Activated T-cell treated with anti-CD3 and anti-CD28 coated beads, Interleukin-2, amount 50 U/mL, for 72 hours (primary cell): ENCODE results near the gene MBD3L2. TPM values are rescaled to one million over a fixed set of nuclear protein-coding genes. Genes with fewer than 3 reads are reported as not detected.
"Not testable (repeated sequence)": the region's sequence is repeated elsewhere in the genome, so short reads cannot be mapped to it uniquely, and the experiment has no call there.

Experiments used
- ATAC-seq, 2 donors: fragments of 150-1000 bp; cut with Tn5 transposase; replicated peaks in 1 of 2; 2 replicates each; pipeline ENCODE4 v1.10.0; 2021; ENCODE audit warnings: moderate library complexity in 2 of 2, mild to moderate bottlenecking in 1 of 2
- DNase-seq, 2 donors: peaks; one replicate each; pipeline ENCODE4 v3.0.0; 2021 to 2022; ENCODE audit warnings: mixed read lengths in 1 of 2
- H3K27ac Mint-ChIP-seq: one replicate; pipeline ENCODE4 v1.8.0; 2022; ENCODE audit warnings: mild to moderate bottlenecking, moderate library complexity, mixed read lengths
- H3K27me3 Mint-ChIP-seq: one replicate; pipeline ENCODE4 v1.8.0; 2022; ENCODE audit warnings: low read depth, mixed read lengths
- H3K36me3 Mint-ChIP-seq, 2 donors: one replicate each; pipeline ENCODE4 v1.8.0; 2022; ENCODE audit warnings: mixed read lengths in 2 of 2, mild to moderate bottlenecking in 1 of 2; ENCODE audit not compliant: insufficient read depth in 2 of 2
- H3K4me1 Mint-ChIP-seq: one replicate; pipeline ENCODE4 v1.8.0; 2022; ENCODE audit warnings: low read depth, mixed read lengths
- H3K4me3 Mint-ChIP-seq, 2 donors: one replicate each; pipeline ENCODE4 v1.8.0; 2022; ENCODE audit warnings: mild to moderate bottlenecking in 2 of 2, mixed read lengths in 2 of 2, moderate library complexity in 2 of 2
- H3K9me3 Mint-ChIP-seq, 2 donors: one replicate each; pipeline ENCODE4 v1.8.0; 2022; ENCODE audit warnings: mixed read lengths in 2 of 2
- total RNA-seq, 2 donors: library from RNA; stranded (reverse); gene quantifications; one replicate each; pipeline ENCODE4 v1.2.3, GENCODE V29; 2022

MBD3L2 gene
- total RNA-seq: not detected

- DNase-seq, H3K27ac Mint-ChIP-seq, ATAC-seq, H3K27me3 Mint-ChIP-seq, H3K9me3 Mint-ChIP-seq, H3K4me1 Mint-ChIP-seq, H3K36me3 Mint-ChIP-seq, H3K4me3 Mint-ChIP-seq: not testable (repeated sequence)
Measured at GRCh38 chr19:7049021-7049420, at the start of gene MBD3L2. Gene MBD3L2, plus strand, starts transcription at chr19:7049321. Its CDS starts 53 bp downstream, at chr19:7049374.

GRCh38 chr19:6999933-7000332, 49.2 kb upstream of the MBD3L2 start:
- Mint-ChIP-seq H3K36me3 (peaks cover 6 to 7% of the 10 kb centered on the region in 2 donors), H3K4me3 (no peak overlapping the region), H3K27me3 (no peaks in the 10 kb centered on the region), H3K9me3 (peaks cover 6 to 8% of the 10 kb centered on the region in 2 donors), H3K4me1 (peaks cover 27% of the 10 kb centered on the region), H3K27ac (no peak overlapping the region)
- DNase-seq: no peak
- no peak for ATAC-seq

GRCh38 chr19:7000333-7000732, 48.8 kb upstream of the MBD3L2 start:
- ATAC-seq: no peak
- Mint-ChIP-seq H3K27ac (no peak overlapping the region), H3K27me3 (no peaks in the 10 kb centered on the region), H3K4me1 (peaks cover 28% of the 10 kb centered on the region), H3K9me3 (peaks cover 2 to 4% of the 10 kb centered on the region in 2 donors), H3K4me3 (no peak overlapping the region), H3K36me3 (peaks cover 2 to 3% of the 10 kb centered on the region in 2 donors)
- DNase-seq: no peak

GRCh38 chr19:7000816-7001215, 48.3 kb upstream of the MBD3L2 start:
- ATAC-seq (no peak), DNase-seq (no peak)
- H3K4me1 Mint-ChIP-seq: peaks cover 28% of the 10 kb centered on the region
- peaks cover 0 to 1% of the 10 kb centered on the region in 2 donors for H3K36me3 Mint-ChIP-seq
- H3K27me3 Mint-ChIP-seq: no peaks in the 10 kb centered on the region
- no peak overlapping the region for H3K4me3 Mint-ChIP-seq
- no peak overlapping the region for H3K27ac Mint-ChIP-seq
- H3K9me3 Mint-ChIP-seq: peaks cover 0 to 2% of the 10 kb centered on the region in 2 donors

- Mint-ChIP-seq H3K4me1 (peaks cover 47% of the 10 kb centered on the region), H3K4me3 (no peak overlapping the region), H3K36me3 (no peaks in the 10 kb centered on the region), H3K9me3 (no peaks in the 10 kb centered on the region), H3K27me3 (no peaks in the 10 kb centered on the region), H3K27ac (peak overlapping the region; percentile 11)
- peak; percentile 18 to 19 for DNase-seq
- ATAC-seq: peak in 1 of 2 donors; percentile 43
Measured at GRCh38 chr19:7004313-7004931, 44.7 kb upstream of the MBD3L2 start.

- H3K27me3 Mint-ChIP-seq: no peaks in the 10 kb centered on the region
- H3K36me3 Mint-ChIP-seq: peaks cover 0 to 1% of the 10 kb centered on the region in 2 donors
- H3K9me3 Mint-ChIP-seq: peaks cover 0 to 1% of the 10 kb centered on the region in 2 donors
- ATAC-seq: no peak
- H3K4me3 Mint-ChIP-seq: peak overlapping the region; percentile 3 to 35
- peaks cover 51% of the 10 kb centered on the region for H3K4me1 Mint-ChIP-seq
- H3K27ac Mint-ChIP-seq: peak overlapping the region; percentile 13
- no peak for DNase-seq
Measured at GRCh38 chr19:7006135-7006704, 42.9 kb upstream of the MBD3L2 start.

- H3K9me3 Mint-ChIP-seq: peaks cover 1 to 5% of the 10 kb centered on the region in 2 donors
- peaks cover 64% of the 10 kb centered on the region for H3K4me1 Mint-ChIP-seq
- H3K4me3 Mint-ChIP-seq: no peak overlapping the region
- no peak overlapping the region for H3K27ac Mint-ChIP-seq
- no peak for DNase-seq
- H3K36me3 Mint-ChIP-seq: peaks cover 1 to 3% of the 10 kb centered on the region in 2 donors
- no peaks in the 10 kb centered on the region for H3K27me3 Mint-ChIP-seq
- no peak for ATAC-seq
Measured at GRCh38 chr19:7007859-7008258, 41.3 kb upstream of the MBD3L2 start.

- Mint-ChIP-seq H3K4me3 (peak overlapping the region; percentile 42 to 56), H3K9me3 (peaks cover 1 to 5% of the 10 kb centered on the region in 2 donors), H3K27me3 (no peaks in the 10 kb centered on the region), H3K27ac (peak overlapping the region; percentile 71), H3K36me3 (peaks cover 1 to 3% of the 10 kb centered on the region in 2 donors), H3K4me1 (peaks cover 76% of the 10 kb centered on the region)
- DNase-seq (peak; percentile 48 to 62), ATAC-seq (peak; percentile 87 to 90)
Measured at GRCh38 chr19:7010722-7011593, 38.2 kb upstream of the MBD3L2 start.

- Mint-ChIP-seq H3K4me1 (peaks cover 56% of the 10 kb centered on the region), H3K9me3 (peaks cover 1 to 5% of the 10 kb centered on the region in 2 donors), H3K4me3 (peak overlapping the region; percentile 22 to 41), H3K27ac (peak overlapping the region; percentile 48), H3K27me3 (no peaks in the 10 kb centered on the region), H3K36me3 (peaks cover 1 to 3% of the 10 kb centered on the region in 2 donors)
- DNase-seq: peak; percentile 37 to 43
- ATAC-seq: peak; percentile 52 to 63
Measured at GRCh38 chr19:7013678-7014077, 35.4 kb upstream of the MBD3L2 start.

- Mint-ChIP-seq H3K27me3 (no peaks in the 10 kb centered on the region), H3K4me1 (peaks cover 13% of the 10 kb centered on the region)
- ATAC-seq: no peak
Measured at GRCh38 chr19:7018828-7019227, 30.3 kb upstream of the MBD3L2 start.

GRCh38 chr19:7021331-7021730, 27.8 kb upstream of the MBD3L2 start, which contains the start of gene MBD3L2B:
Gene MBD3L2B, minus strand, starts transcription at chr19:7021431. Its CDS starts 34 bp downstream, at chr19:7021397.
- not testable (repeated sequence) for DNase-seq, H3K36me3 Mint-ChIP-seq, H3K9me3 Mint-ChIP-seq, ATAC-seq, H3K4me1 Mint-ChIP-seq, H3K4me3 Mint-ChIP-seq, H3K27me3 Mint-ChIP-seq, H3K27ac Mint-ChIP-seq

More at GRCh38 chr19:7018828-7019227, 30.3 kb upstream of the MBD3L2 start:
- DNase-seq: no peak
- Mint-ChIP-seq H3K36me3 (no peaks in the 10 kb centered on the region), H3K4me3 (no peak overlapping the region), H3K27ac (no peak overlapping the region), H3K9me3 (no peaks in the 10 kb centered on the region)

- H3K9me3 Mint-ChIP-seq, ATAC-seq, H3K36me3 Mint-ChIP-seq, DNase-seq, H3K4me3 Mint-ChIP-seq, H3K27me3 Mint-ChIP-seq, H3K4me1 Mint-ChIP-seq, H3K27ac Mint-ChIP-seq: not testable (repeated sequence)
Measured at GRCh38 chr19:7028790-7029189, 20.3 kb upstream of the MBD3L2 start.

GRCh38 chr19:7030278-7030677, 18.8 kb upstream of the MBD3L2 start, which contains the start of gene MBD3L5:
Gene MBD3L5, plus strand, starts transcription at chr19:7030578. Its CDS starts 34 bp downstream, at chr19:7030612.
- H3K9me3 Mint-ChIP-seq, H3K27ac Mint-ChIP-seq, ATAC-seq, H3K4me3 Mint-ChIP-seq, DNase-seq, H3K27me3 Mint-ChIP-seq, H3K4me1 Mint-ChIP-seq, H3K36me3 Mint-ChIP-seq: not testable (repeated sequence)
